Neural cell (in vitro differentiated cells): ENCODE measurements around the gene CRLF1. TPM values are rescaled to one million over a fixed set of nuclear protein-coding genes. Genes with fewer than 3 reads are reported as not detected.

ENCODE experiments used
- H2AFZ ChIP-seq: fragments of 200-600, 300-800 bp; sonication (generic), shearing (Covaris generic); 2 replicates; pipeline ENCODE4 v1.6.0; 2014; ENCODE audit warnings: low read depth, mild to moderate bottlenecking, antibody characterized with exemption, low read length, moderate library complexity
- H3F3A ChIP-seq: fragments of 200-600 bp; shearing (Covaris generic); 2 replicates; pipeline ENCODE4 v1.6.1; 2016; ENCODE audit warnings: mild to moderate bottlenecking, moderate library complexity, mixed read lengths, antibody characterized with exemption, low read length; ENCODE audit not compliant: insufficient read depth, poor library complexity, severe bottlenecking
- H3K27ac ChIP-seq: fragments of 200-600, 300-800 bp; sonication (generic), shearing (Covaris generic); 2 replicates; pipeline ENCODE4 v1.5.1; 2014; ENCODE audit warnings: mild to moderate bottlenecking, low read length, moderate library complexity
- H3K27me3 ChIP-seq: fragments of 300-800, 200-600 bp; sonication (generic), shearing (Covaris generic); 2 replicates; pipeline ENCODE4 v1.6.0; 2014; ENCODE audit warnings: mild to moderate bottlenecking, low read depth, low read length, moderate library complexity; ENCODE audit not compliant: insufficient read depth
- H3K36me3 ChIP-seq: fragments of 300-800, 200-600 bp; sonication (generic), shearing (Covaris generic); 2 replicates; pipeline ENCODE4 v1.5.1; 2014; ENCODE audit warnings: mild to moderate bottlenecking, antibody characterized with exemption, low read length, moderate library complexity; ENCODE audit not compliant: insufficient read depth
- H3K4me2 ChIP-seq: fragments of 300-800, 200-600 bp; sonication (generic), shearing (Covaris generic); 2 replicates; pipeline ENCODE4 v1.6.0; 2014; ENCODE audit warnings: mild to moderate bottlenecking, low read length
- H3K4me3 ChIP-seq: fragments of 300-800, 200-600 bp; sonication (generic), shearing (Covaris generic); 2 replicates; pipeline ENCODE4 v1.5.1; 2014; ENCODE audit warnings: mild to moderate bottlenecking, low read length, moderate library complexity
- H3K79me2 ChIP-seq: fragments of 200-600 bp; shearing (Covaris generic); replicated peaks from 2 replicates; pipeline ENCODE4 v1.6.0; 2014; ENCODE audit warnings: mild to moderate bottlenecking, low read length, moderate library complexity; ENCODE audit not compliant: insufficient read depth
- H3K9ac ChIP-seq: fragments of 300-800, 200-600 bp; sonication (generic), shearing (Covaris generic); 2 replicates; pipeline ENCODE4 v1.6.1; 2016; ENCODE audit warnings: mild to moderate bottlenecking, low read length, mixed read lengths
- H3K9me2 ChIP-seq: fragments of 200-600 bp; shearing (Covaris generic); 2 replicates; pipeline ENCODE4 v1.6.1; 2016; ENCODE audit warnings: mild to moderate bottlenecking, low read length, mixed read lengths; ENCODE audit not compliant: insufficient read depth
- H3K9me3 ChIP-seq: fragments of 200-600, 300-800 bp; sonication (generic), shearing (Covaris generic); 2 replicates; pipeline ENCODE4 v1.6.1; 2016; ENCODE audit warnings: mild to moderate bottlenecking, mixed run types, low read length, moderate library complexity, mixed read lengths
- H4K20me1 ChIP-seq: fragments of 200-600 bp; shearing (Covaris generic); 2 replicates; pipeline ENCODE4 v1.6.1; 2016; ENCODE audit warnings: mild to moderate bottlenecking, mixed run types; ENCODE audit not compliant: insufficient read depth
- CTCF ChIP-seq: fragments of 450-650 bp; IDR thresholded peaks from 2 replicates; pipeline ENCODE4 v1.5.1; 2014; ENCODE audit warnings: antibody characterized with exemption, mild to moderate bottlenecking, moderate library complexity; ENCODE audit not compliant: poor library complexity, severe bottlenecking
- EP300 ChIP-seq: fragments of 450-650 bp; conservative IDR thresholded peaks from 2 replicates; pipeline ENCODE4 v1.6.1; 2014; ENCODE audit warnings: antibody characterized with exemption, mild to moderate bottlenecking, moderate library complexity; ENCODE audit not compliant: poor library complexity, severe bottlenecking
- EZH2 ChIP-seq: fragments of 200-600, 300-800 bp; shearing (Covaris generic), sonication (generic); IDR thresholded peaks from 2 replicates; pipeline ENCODE4 v1.6.1; 2014; ENCODE audit warnings: antibody characterized with exemption, low read length, borderline replicate concordance, mild to moderate bottlenecking; ENCODE audit not compliant: insufficient read depth, poor library complexity, severe bottlenecking
- MXI1 ChIP-seq: fragments of 450-650 bp; conservative IDR thresholded peaks from 2 replicates; pipeline ENCODE4 v1.6.1; 2014; ENCODE audit warnings: antibody characterized with exemption, mild to moderate bottlenecking; ENCODE audit not compliant: poor library complexity, severe bottlenecking
- POLR2AphosphoS5 ChIP-seq: IDR thresholded peaks from 2 replicates; pipeline ENCODE4 v1.6.1; 2012
- RAD21 ChIP-seq: fragments of 450-650 bp; conservative IDR thresholded peaks from 2 replicates; pipeline ENCODE4 v1.6.1; 2014; ENCODE audit warnings: antibody characterized with exemption, mild to moderate bottlenecking, moderate library complexity
- REST ChIP-seq: IDR thresholded peaks from 2 replicates; pipeline ENCODE4 v1.6.1; 2012; ENCODE audit warnings: borderline replicate concordance
- SMC3 ChIP-seq: fragments of 450-650 bp; conservative IDR thresholded peaks from 2 replicates; pipeline ENCODE4 v1.6.1; 2014; ENCODE audit warnings: antibody characterized with exemption, mild to moderate bottlenecking, moderate library complexity; ENCODE audit not compliant: poor library complexity
- TAF1 ChIP-seq: IDR thresholded peaks from 2 replicates; pipeline ENCODE4 v1.6.1; 2012; ENCODE audit warnings: low read depth
- polyA plus RNA-seq: library from polyadenylated mRNA; depleted of rRNA; stranded (reverse); fragments of >200 nt; gene quantifications from 2 replicates; pipeline ENCODE4 v1.2.3, GENCODE V29; 2014

The CRLF1 gene
- polyA plus RNA-seq, 1 donor from 2014 or later: 14.2 TPM

- H3F3A ChIP-seq: no peaks in the 10 kb centered on the region
- H3K9me2 ChIP-seq: no peaks in the 10 kb centered on the region
- no peak overlapping the region for H3K4me3 ChIP-seq
- no peak overlapping the region for H2AFZ ChIP-seq
- H3K27ac ChIP-seq: no peak overlapping the region
- no peak for TF ChIP-seq RAD21
- no peak for TF ChIP-seq EZH2
- no peak for TF ChIP-seq POLR2AphosphoS5
- TF ChIP-seq CTCF: no peak
- TF ChIP-seq EP300: no peak
- TF ChIP-seq MXI1: no peak
- no peak for TF ChIP-seq TAF1
- TF ChIP-seq SMC3: no peak
- TF ChIP-seq REST: no peak
- H3K27me3 ChIP-seq: peaks cover 2% of the 10 kb centered on the region
- H3K36me3 ChIP-seq: no peaks in the 10 kb centered on the region
- no peaks in the 10 kb centered on the region for H3K79me2 ChIP-seq
- no peak overlapping the region for H3K4me2 ChIP-seq
- H3K9ac ChIP-seq: no peak overlapping the region
- no peaks in the 10 kb centered on the region for H3K9me3 ChIP-seq
- H4K20me1 ChIP-seq: no peaks in the 10 kb centered on the region
These were observed 11.6 kb upstream of the CRLF1 start for GRCh38 chr19:18618236-18618635.

GRCh38 chr19:18617562-18617961, 11.0 kb upstream of the CRLF1 start:
- Histone ChIP-seq H3F3A (no peaks in the 10 kb centered on the region), H3K4me2 (no peak overlapping the region), H3K4me3 (no peak overlapping the region), H3K36me3 (no peaks in the 10 kb centered on the region), H3K9me3 (no peaks in the 10 kb centered on the region), H3K27me3 (peaks cover 3% of the 10 kb centered on the region), H4K20me1 (no peaks in the 10 kb centered on the region), H2AFZ (no peak overlapping the region), H3K9ac (no peak overlapping the region), H3K9me2 (no peaks in the 10 kb centered on the region), H3K79me2 (no peaks in the 10 kb centered on the region), H3K27ac (no peak overlapping the region)
- TF ChIP-seq RAD21 (no peak), TAF1 (no peak), CTCF (no peak), SMC3 (no peak), MXI1 (no peak), POLR2AphosphoS5 (no peak), REST (no peak), EP300 (no peak), EZH2 (no peak)
